HG03442 (cell line): ENCODE data around the gene PPP1R3G.

Experiments used
- ATAC-seq: cut with Tn5 transposase; IDR thresholded peaks from one replicate; pipeline ENCODE4 v1.9.1; 2021; ENCODE audit warnings: mild to moderate bottlenecking, moderate library complexity; ENCODE audit not compliant: unreplicated experiment

The PPP1R3G gene

DNA sequence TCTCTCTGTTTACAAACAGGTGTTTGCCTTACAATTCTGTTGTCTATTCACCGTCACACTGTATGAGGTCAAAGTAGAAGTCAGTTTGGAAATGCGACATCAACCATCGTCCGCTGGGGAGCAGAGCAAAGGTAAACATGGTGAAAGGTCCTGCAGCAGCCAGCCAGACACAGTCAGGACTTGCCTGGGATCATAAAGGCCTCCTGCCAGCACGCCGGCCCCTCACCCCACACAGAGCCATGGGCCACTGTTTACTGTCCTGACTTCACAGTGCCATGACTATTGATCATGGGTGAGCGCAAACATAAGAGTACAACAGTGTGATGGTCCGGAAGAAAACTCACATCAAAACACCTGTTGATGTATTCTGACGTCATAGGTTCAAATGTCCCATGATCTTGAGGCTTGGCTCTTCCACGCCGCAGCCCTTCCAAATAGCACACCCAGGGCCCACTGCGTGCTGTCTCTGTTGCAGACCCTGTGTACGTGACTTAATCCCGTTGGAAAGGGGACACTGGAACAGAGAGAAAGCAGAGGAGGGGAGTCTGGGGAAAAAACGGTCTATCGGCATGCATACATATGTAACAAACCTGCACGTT is 16.9 kb upstream of the PPP1R3G start:
- ATAC-seq = no peak

GRCh38 chr6:5071216-5071615 is 13.9 kb upstream of the PPP1R3G start:
- ATAC-seq = no peak

DNA sequence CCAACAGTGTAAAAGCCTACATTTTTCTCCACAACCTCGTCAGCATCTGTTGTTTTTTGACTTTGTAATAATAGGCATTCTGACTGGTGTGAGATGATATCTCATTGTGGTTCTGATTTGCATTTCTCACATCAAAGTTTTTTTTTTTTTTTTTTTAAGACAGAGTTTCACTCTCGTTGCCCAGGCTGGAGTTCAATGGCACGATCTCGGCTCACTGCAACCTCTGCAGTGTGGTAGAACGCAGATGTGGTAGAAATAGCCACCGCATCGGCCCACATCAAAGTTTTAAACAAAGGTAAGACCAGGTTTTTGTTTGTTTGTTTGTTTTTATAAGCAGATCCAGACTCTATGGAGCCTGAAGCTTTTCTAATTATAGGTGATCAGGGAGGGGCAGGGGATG is 12.7 kb upstream of the PPP1R3G start:
- ATAC-seq = peak; percentile 58

GRCh38 chr6:5073992-5074391 is 11.1 kb upstream of the PPP1R3G start:
- ATAC-seq = no peak

GRCh38 chr6:5076931-5077330 is 8.2 kb upstream of the PPP1R3G start:
- ATAC-seq = no peak

GRCh38 chr6:5078121-5078669 is 6.9 kb upstream of the PPP1R3G start:
- ATAC-seq = peak; percentile 68

DNA sequence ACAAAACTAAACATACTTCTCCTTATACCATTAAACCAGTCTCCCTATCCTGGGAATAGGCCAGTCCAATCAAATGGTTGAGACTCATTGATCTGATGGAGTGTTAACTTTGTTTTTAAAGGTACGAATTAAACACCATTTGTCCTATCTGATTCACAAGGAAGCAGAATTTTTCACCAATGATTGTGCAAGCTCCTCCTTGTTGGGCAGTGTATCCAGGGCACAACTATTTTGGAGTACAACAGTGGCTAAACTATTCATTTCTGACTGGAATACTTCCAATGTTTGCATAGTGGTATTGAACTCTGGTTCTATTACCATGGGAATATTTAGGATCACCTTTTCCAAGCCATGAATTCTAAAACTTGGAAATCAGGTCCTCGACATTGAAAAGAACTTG is 5.4 kb upstream of the PPP1R3G start:
- no peak for ATAC-seq

GRCh38 chr6:5080574-5080973 is 4.6 kb upstream of the PPP1R3G start:
- ATAC-seq = no peak

DNA sequence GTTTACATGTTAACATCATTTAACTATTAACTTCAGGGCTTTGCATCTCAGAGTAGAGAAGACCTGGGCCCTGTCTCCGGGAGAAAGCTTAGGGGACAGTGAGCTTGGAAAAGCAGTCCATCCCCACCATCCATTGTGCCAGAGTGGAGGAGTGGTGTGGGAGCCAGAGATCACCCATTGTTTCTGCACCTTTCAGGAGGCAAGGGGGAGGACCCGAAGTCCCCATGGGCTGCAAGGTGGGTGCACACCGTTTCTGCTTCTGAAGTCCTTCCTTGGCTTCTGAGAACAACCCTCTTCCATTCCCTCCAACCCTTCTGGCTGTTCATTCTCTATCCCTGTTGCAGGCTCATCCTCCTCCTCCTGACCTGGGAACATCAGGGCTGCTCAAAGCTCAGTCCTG is 4.0 kb upstream of the PPP1R3G start:
- ATAC-seq = no peak

GRCh38 chr6:5081955-5082354 is 3.2 kb upstream of the PPP1R3G start:
- no peak for ATAC-seq

GRCh38 chr6:5082487-5083306 is 2.4 kb upstream of the PPP1R3G start:
- ATAC-seq = no peak

DNA sequence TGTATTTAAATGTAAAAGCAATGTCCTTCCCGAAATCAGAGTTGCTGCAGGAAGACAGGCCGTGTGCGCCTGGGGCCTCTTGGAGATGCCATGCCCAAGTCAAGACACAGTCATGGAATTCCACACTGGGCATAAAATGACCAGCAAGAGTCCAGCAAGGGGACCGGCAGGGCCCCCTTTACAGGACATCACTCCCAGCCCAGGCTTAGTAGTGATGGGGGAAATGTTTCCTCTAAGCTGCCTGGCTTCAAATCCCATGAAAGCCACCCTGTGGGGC is 1.9 kb upstream of the PPP1R3G start:
- ATAC-seq = no peak

GRCh38 chr6:5083813-5084359 is 1.3 kb upstream of the PPP1R3G start:
- ATAC-seq = no peak

- ATAC-seq = peak; percentile 30
Observed at GRCh38 chr6:5084360-5084780, 771 bp upstream of the PPP1R3G start.

DNA sequence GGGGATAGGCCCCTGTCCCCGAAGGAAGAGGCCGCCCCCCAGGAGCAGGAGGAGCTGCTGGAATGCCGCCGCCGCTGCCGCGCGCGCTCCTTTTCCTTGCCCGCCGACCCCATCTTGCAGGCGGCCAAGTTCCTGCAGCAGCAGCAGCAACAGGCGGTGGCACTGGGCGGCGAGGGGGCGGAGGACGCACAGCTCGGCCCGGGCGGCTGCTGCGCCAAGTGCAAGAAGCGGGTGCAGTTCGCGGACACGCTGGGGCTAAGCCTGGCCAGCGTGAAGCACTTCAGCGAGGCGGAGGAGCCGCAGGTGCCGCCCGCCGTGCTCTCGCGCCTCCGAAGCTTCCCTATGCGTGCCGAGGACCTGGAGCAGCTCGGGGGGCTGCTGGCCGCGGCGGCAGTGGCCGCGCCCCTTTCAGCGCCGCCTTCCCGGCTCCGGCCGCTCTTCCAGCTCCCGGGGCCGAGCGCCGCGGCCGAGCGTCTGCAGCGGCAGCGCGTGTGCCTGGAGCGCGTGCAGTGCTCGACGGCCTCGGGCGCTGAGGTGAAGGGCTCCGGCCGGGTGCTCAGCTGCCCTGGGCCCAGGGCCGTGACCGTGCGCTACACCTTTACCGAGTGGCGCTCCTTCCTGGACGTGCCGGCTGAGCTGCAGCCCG is 630 bp downstream of the PPP1R3G start:
- peak; percentile 11 for ATAC-seq

- no peak for ATAC-seq
Observed at GRCh38 chr6:5086294-5086890, 1.3 kb downstream of the PPP1R3G start.

DNA sequence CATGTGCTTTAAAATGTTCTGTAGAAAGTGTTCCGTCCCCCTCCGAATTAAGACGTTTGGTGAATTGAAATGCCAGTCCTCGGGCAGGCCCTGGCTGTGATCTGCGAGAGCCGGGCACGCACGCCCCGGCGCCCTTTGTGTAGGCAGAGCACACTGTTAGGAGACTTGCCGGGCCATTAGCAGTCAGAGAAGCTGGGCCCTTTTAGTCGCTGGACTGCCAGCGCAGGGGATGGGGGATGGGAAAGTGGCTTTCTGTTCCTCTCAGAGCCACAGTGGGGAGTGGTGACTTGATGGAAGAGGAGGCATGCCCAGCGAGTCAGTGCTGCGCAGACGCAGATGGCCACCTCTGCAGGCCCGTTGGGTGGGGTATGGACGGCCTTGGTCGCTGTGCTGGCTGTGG is 2.2 kb downstream of the PPP1R3G start:
- ATAC-seq = no peak

- no peak for ATAC-seq
Observed at GRCh38 chr6:5088780-5089179, 3.6 kb downstream of the PPP1R3G start.

- no peak for ATAC-seq
Observed at GRCh38 chr6:5089481-5090438, 4.6 kb downstream of the PPP1R3G start.

- ATAC-seq = no peak
Observed at GRCh38 chr6:5090603-5091002, 5.5 kb downstream of the PPP1R3G start.
